Measurements from ENCODE around the gene TVP23B. TPM values are rescaled to one million over a fixed set of nuclear protein-coding genes. Genes with fewer than 3 reads are reported as not detected.
"Not testable (repeated sequence)": the region's sequence is repeated elsewhere in the genome, so short reads cannot be mapped to it uniquely, and the experiment has no call there.

TVP23B gene
- 45.9 to 50.1 TPM (median 49.0 TPM) in 3 replicates for total RNA-seq
- long read RNA-seq, transcript TVP23B-201 (7 exons, 2,064 nt), result major isoform, 109 of 129 reads
- long read RNA-seq, partial matches to known transcripts, result 15 of 129 reads
- long read RNA-seq, other reads (novel, unspliced or antisense), result 2 of 129 reads

- H3K9me3 Mint-ChIP-seq (ENCODE audit: low read depth), result not testable (repeated sequence)
Observed at GRCh38 chr17:18780991-18781718, at the start of gene TVP23B. Gene TVP23B, plus strand, starts transcription at chr17:18781183. Its CDS starts 111 bp downstream, at chr17:18781294.

DNA sequence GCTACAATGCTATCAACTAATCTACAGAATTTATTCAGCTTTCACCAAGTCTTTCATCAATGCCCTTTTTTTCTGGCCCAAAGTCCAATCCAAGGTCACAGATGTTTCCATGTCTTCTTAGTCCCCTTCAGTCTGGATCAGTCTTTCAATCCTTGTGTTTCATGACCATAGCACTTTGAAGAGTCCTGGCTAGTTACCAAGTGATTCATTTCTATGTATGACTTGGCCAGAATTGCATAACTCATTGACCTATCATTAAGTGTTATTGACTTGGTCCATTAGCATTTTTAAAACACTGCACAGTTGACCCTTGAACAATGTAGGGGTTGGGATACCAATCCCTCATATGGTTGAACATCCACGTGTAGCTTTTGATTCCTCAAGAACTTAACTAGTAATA lies 48.5 kb upstream of the TVP23B start:
- H3K4me1 Mint-ChIP-seq (ENCODE audit: low read depth); DNase-seq (ENCODE audit: low spot score); H3K4me3 Mint-ChIP-seq (ENCODE audit: unreplicated experiment); H3K9me3 Mint-ChIP-seq (ENCODE audit: low read depth); H3K36me3 Mint-ChIP-seq (ENCODE audit: low read depth); H3K27me3 Mint-ChIP-seq (ENCODE audit: low read depth); H3K27ac Mint-ChIP-seq (ENCODE audit: unreplicated experiment): not testable (repeated sequence)

More at GRCh38 chr17:18780991-18781718, at the start of gene TVP23B:
- Mint-ChIP-seq H3K27ac (ENCODE audit: unreplicated experiment) (peak within 1 kb of the TSS; percentile 97), H3K4me1 (ENCODE audit: low read depth) (peaks cover 22% of the 10 kb centered on the region), H3K4me3 (ENCODE audit: unreplicated experiment) (peak within 1 kb of the TSS; percentile 80)
- H3K27me3 Mint-ChIP-seq (ENCODE audit: low read depth); H3K36me3 Mint-ChIP-seq (ENCODE audit: low read depth): not testable (repeated sequence)
- DNase-seq (ENCODE audit: low spot score), result peak; percentile 98

- not testable (repeated sequence) for H3K27ac Mint-ChIP-seq (ENCODE audit: unreplicated experiment); H3K36me3 Mint-ChIP-seq (ENCODE audit: low read depth); H3K27me3 Mint-ChIP-seq (ENCODE audit: low read depth); H3K4me3 Mint-ChIP-seq (ENCODE audit: unreplicated experiment); DNase-seq (ENCODE audit: low spot score); H3K9me3 Mint-ChIP-seq (ENCODE audit: low read depth); H3K4me1 Mint-ChIP-seq (ENCODE audit: low read depth)
Observed at GRCh38 chr17:18733350-18733749, 47.6 kb upstream of the TVP23B start.

GRCh38 chr17:18739616-18740391 lies 41.2 kb upstream of the TVP23B start:
- H3K4me1 Mint-ChIP-seq (ENCODE audit: low read depth); DNase-seq (ENCODE audit: low spot score); H3K4me3 Mint-ChIP-seq (ENCODE audit: unreplicated experiment); H3K36me3 Mint-ChIP-seq (ENCODE audit: low read depth); H3K27me3 Mint-ChIP-seq (ENCODE audit: low read depth); H3K9me3 Mint-ChIP-seq (ENCODE audit: low read depth): not testable (repeated sequence)
- peak overlapping the region; percentile 75 for H3K27ac Mint-ChIP-seq (ENCODE audit: unreplicated experiment)

GRCh38 chr17:18741228-18741627 lies 39.8 kb upstream of the TVP23B start:
- H3K9me3 Mint-ChIP-seq (ENCODE audit: low read depth); H3K27me3 Mint-ChIP-seq (ENCODE audit: low read depth); H3K4me1 Mint-ChIP-seq (ENCODE audit: low read depth); H3K4me3 Mint-ChIP-seq (ENCODE audit: unreplicated experiment); DNase-seq (ENCODE audit: low spot score); H3K36me3 Mint-ChIP-seq (ENCODE audit: low read depth); H3K27ac Mint-ChIP-seq (ENCODE audit: unreplicated experiment): not testable (repeated sequence)

GRCh38 chr17:18743699-18744421 lies 37.1 kb upstream of the TVP23B start, which contains the start of gene FBXW10:
Gene FBXW10, plus strand, starts transcription at chr17:18744054. Its CDS starts 191 bp downstream, at chr17:18744245.
- H3K27me3 Mint-ChIP-seq (ENCODE audit: low read depth); H3K4me1 Mint-ChIP-seq (ENCODE audit: low read depth); H3K36me3 Mint-ChIP-seq (ENCODE audit: low read depth); H3K4me3 Mint-ChIP-seq (ENCODE audit: unreplicated experiment); H3K9me3 Mint-ChIP-seq (ENCODE audit: low read depth); DNase-seq (ENCODE audit: low spot score); H3K27ac Mint-ChIP-seq (ENCODE audit: unreplicated experiment): not testable (repeated sequence)

DNA sequence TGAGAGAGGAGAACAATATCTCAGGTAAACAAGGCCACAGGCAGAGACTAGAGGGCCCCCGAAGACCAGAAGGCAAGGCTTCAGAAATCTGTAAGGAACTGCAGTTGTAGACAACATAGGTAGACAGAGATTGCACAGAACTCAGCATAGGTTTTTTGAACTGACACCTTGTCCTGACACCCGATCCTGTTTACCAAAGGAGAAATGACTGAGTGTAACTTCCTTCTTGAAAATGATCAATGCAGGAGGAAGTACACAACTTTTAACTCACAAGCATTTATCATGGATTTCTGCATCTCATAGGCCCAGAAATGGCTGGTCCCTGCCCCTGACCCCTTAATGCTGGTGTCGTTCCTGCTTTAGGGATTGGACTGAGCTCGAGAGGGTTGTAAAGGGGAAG lies 36.3 kb upstream of the TVP23B start:
- not testable (repeated sequence) for H3K27me3 Mint-ChIP-seq (ENCODE audit: low read depth); H3K27ac Mint-ChIP-seq (ENCODE audit: unreplicated experiment); H3K36me3 Mint-ChIP-seq (ENCODE audit: low read depth); H3K4me1 Mint-ChIP-seq (ENCODE audit: low read depth); DNase-seq (ENCODE audit: low spot score); H3K4me3 Mint-ChIP-seq (ENCODE audit: unreplicated experiment); H3K9me3 Mint-ChIP-seq (ENCODE audit: low read depth)

DNA sequence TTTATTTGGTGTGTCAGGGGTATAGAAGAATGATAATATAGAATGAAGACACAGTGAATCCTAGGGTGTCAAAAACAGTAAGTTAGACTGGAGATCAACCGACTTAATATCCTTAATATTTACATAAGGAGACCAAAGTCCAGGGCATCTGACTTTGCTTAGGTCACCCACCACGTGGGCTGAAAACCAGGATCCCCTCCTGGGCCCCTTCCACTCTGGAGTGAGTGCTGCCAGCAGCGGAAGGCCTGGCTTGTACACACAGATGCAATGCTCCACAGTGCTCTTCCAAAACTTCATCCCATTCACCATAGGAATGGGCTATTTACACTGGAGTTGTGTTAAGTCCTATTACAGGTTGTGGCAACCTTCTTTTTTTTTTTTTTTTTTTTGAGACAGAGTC lies 34.4 kb upstream of the TVP23B start:
- not testable (repeated sequence) for H3K36me3 Mint-ChIP-seq (ENCODE audit: low read depth); H3K4me1 Mint-ChIP-seq (ENCODE audit: low read depth); H3K27ac Mint-ChIP-seq (ENCODE audit: unreplicated experiment); H3K9me3 Mint-ChIP-seq (ENCODE audit: low read depth); DNase-seq (ENCODE audit: low spot score); H3K4me3 Mint-ChIP-seq (ENCODE audit: unreplicated experiment); H3K27me3 Mint-ChIP-seq (ENCODE audit: low read depth)

DNA sequence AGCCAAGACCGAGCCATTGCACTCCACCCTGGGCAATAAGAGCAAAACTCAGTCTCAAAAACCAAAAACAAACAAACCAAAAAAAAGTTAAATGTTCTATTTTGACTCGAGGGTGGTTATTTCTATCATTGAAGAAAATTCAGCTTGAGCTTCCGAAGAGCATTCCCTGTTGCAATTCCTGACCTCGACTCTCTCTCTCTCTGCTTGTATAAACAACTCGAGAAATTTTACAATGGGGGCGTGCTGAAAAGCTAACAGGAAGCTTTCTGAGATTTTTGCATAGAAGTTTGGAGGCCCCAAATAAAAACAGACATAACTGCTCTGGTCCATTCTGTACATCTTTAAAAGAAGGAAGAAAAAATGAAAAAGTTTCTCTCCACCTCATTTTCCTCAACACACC lies 33.5 kb upstream of the TVP23B start:
- H3K27me3 Mint-ChIP-seq (ENCODE audit: low read depth); H3K27ac Mint-ChIP-seq (ENCODE audit: unreplicated experiment): not testable (repeated sequence)

DNA sequence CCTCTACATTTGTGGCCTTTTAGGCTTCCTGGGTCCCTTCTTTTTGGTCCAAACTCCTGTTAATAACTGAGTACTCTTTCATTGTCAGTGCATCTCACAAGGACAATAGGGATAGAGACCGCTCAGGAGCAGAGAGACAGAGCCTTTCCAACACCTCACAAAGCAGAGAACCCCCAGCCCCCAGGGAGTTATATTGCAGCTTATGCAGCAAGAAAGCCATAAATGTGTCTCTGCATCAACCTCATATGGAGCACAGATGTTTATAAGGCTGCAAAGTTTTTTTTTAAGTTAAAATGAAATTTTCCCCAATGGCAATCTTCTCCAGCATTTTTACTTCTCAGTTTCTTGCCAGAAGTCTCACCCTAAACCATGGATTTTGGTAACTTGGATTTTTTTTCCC lies 30.7 kb upstream of the TVP23B start:
- not testable (repeated sequence) for DNase-seq (ENCODE audit: low spot score); H3K9me3 Mint-ChIP-seq (ENCODE audit: low read depth); H3K36me3 Mint-ChIP-seq (ENCODE audit: low read depth); H3K4me3 Mint-ChIP-seq (ENCODE audit: unreplicated experiment); H3K27ac Mint-ChIP-seq (ENCODE audit: unreplicated experiment); H3K27me3 Mint-ChIP-seq (ENCODE audit: low read depth); H3K4me1 Mint-ChIP-seq (ENCODE audit: low read depth)

More for the DNA sequence above, 33.5 kb upstream of the TVP23B start:
- H3K9me3 Mint-ChIP-seq (ENCODE audit: low read depth); H3K4me1 Mint-ChIP-seq (ENCODE audit: low read depth); H3K4me3 Mint-ChIP-seq (ENCODE audit: unreplicated experiment); H3K36me3 Mint-ChIP-seq (ENCODE audit: low read depth); DNase-seq (ENCODE audit: low spot score): not testable (repeated sequence)

All from chondrocyte (in vitro differentiated cells).